AG04450 (cell line): ENCODE measurements around the gene DDR1. TPM values are rescaled to one million over a fixed set of nuclear protein-coding genes. Genes with fewer than 3 reads are reported as not detected.

ENCODE experiments used
- CTCF ChIA-PET: fragments of 300-600, 350-600 bp; formaldehyde crosslinking; extraction: SDS; loops from one replicate; lab custom pipeline; 2022; ENCODE audit warnings: antibody characterized with exemption, inconsistent platforms; lab: Charles Lee
- POLR2A ChIA-PET: fragments of 350-600 bp; formaldehyde crosslinking; extraction: SDS; loops from one replicate; lab custom pipeline; 2021; ENCODE audit warnings: antibody characterized with exemption, inconsistent platforms; lab: Yijun Ruan, JAX
- DNase-seq: peaks from one replicate; pipeline ENCODE4 v3.0.0-alpha.2; 2011; ENCODE audit warnings: low read depth, low spot score
- H3K27ac ChIP-seq: one replicate; pipeline ENCODE4 v1.5.1; 2012; ENCODE audit warnings: low read depth, low read length, control low read depth
- H3K27me3 ChIP-seq: one replicate; pipeline ENCODE4 v1.6.0; 2012; ENCODE audit warnings: low read length; ENCODE audit not compliant: control insufficient read depth, insufficient read depth
- H3K4me3 ChIP-seq: 2 replicates; pipeline ENCODE4 v1.5.1; 2011; ENCODE audit warnings: mild to moderate bottlenecking, low read depth, low read length, control low read depth
- H3K9me3 ChIP-seq: 2 replicates; pipeline ENCODE4 v1.5.1; 2012; ENCODE audit warnings: low read length; ENCODE audit not compliant: control insufficient read depth, insufficient read depth
- CTCF ChIP-seq: IDR thresholded peaks from 2 replicates; pipeline ENCODE4 v1.5.1; 2011; ENCODE audit warnings: low read depth, low read length, control low read depth, inconsistent platforms
- polyA plus RNA-seq: library from polyadenylated mRNA; depleted of rRNA; stranded (reverse); fragments of >200 nt; gene quantifications from 2 replicates; pipeline ENCODE4 v1.2.3, GENCODE V29; 2011

DDR1 gene
- polyA plus RNA-seq, 1 experiment = 9.9 TPM

GRCh38 chr6:30840935-30841643 is 43.2 kb upstream of the DDR1 start:
- H3K27me3 ChIP-seq = peaks cover 3% of the 10 kb centered on the region
- ChIA-PET CTCF (interaction anchor here (0.7 to 1.6 kb wide), 6 partner anchors 12 to 238 kb away, joined by 3 to 5 read pairs (median 3); no protein-coding TSS in a partner anchor), POLR2A (no interaction called here)
- H3K4me3 ChIP-seq = no peak overlapping the region
- no peak for TF ChIP-seq CTCF
- no peaks in the 10 kb centered on the region for H3K9me3 ChIP-seq
- no peak for DNase-seq
- H3K27ac ChIP-seq = no peak overlapping the region

- no peak overlapping the region for H3K27ac ChIP-seq
- no peak for DNase-seq
- no peak for TF ChIP-seq CTCF
- CTCF ChIA-PET = interaction anchor here (0.7 to 2.6 kb wide), 4 partner anchors 13 to 74 kb away, joined by 3 to 10 read pairs (median 4); no protein-coding TSS in a partner anchor
- no peaks in the 10 kb centered on the region for H3K9me3 ChIP-seq
- POLR2A ChIA-PET = no interaction called here
- peaks cover 3% of the 10 kb centered on the region for H3K27me3 ChIP-seq
- no peak overlapping the region for H3K4me3 ChIP-seq
Observed at GRCh38 chr6:30841644-30842504, 42.4 kb upstream of the DDR1 start.

GRCh38 chr6:30842754-30843610 is 41.3 kb upstream of the DDR1 start:
- ChIA-PET POLR2A (interaction anchor here (0.7 to 1.0 kb wide), 2 partner anchors 19 to 40 kb away, joined by 4 read pairs; no protein-coding TSS in a partner anchor), CTCF (interaction anchor here (0.6 to 2.6 kb wide), 10 partner anchors 8 to 228 kb away, joined by 3 to 10 read pairs (median 5); no protein-coding TSS in a partner anchor)
- H3K9me3 ChIP-seq = no peaks in the 10 kb centered on the region
- peaks cover 6% of the 10 kb centered on the region for H3K27me3 ChIP-seq
- DNase-seq = no peak
- no peak for TF ChIP-seq CTCF
- H3K4me3 ChIP-seq = no peak overlapping the region
- no peak overlapping the region for H3K27ac ChIP-seq

- no peak overlapping the region for H3K4me3 ChIP-seq
- no peak for TF ChIP-seq CTCF
- H3K9me3 ChIP-seq = no peaks in the 10 kb centered on the region
- H3K27ac ChIP-seq = no peak overlapping the region
- ChIA-PET CTCF (interaction anchor here (0.7 to 2.6 kb wide), 17 partner anchors 9 to 236 kb away, joined by 3 to 10 read pairs (median 4); partner anchors contain the start of gene VARS2), POLR2A (interaction anchor here (0.5 to 1.0 kb wide), 5 partner anchors 19 to 344 kb away, joined by 3 to 5 read pairs (median 4); partner anchors contain the start of gene IER3)
- DNase-seq = no peak
- peaks cover 6% of the 10 kb centered on the region for H3K27me3 ChIP-seq
Observed at GRCh38 chr6:30843611-30843998, 40.7 kb upstream of the DDR1 start.
